GM12874 (cell line): Measurements from ENCODE around the gene MINDY4.

Experiments
- TF ChIP-seq, protein P1 (sequence below): IDR thresholded peaks from 2 replicates; pipeline ENCODE4 v1.5.1; 2011; ENCODE audit warnings: low read depth, mild to moderate bottlenecking, control low read depth, low read length, moderate library complexity; ENCODE audit not compliant: insufficient read depth

Gene MINDY4

DNA sequence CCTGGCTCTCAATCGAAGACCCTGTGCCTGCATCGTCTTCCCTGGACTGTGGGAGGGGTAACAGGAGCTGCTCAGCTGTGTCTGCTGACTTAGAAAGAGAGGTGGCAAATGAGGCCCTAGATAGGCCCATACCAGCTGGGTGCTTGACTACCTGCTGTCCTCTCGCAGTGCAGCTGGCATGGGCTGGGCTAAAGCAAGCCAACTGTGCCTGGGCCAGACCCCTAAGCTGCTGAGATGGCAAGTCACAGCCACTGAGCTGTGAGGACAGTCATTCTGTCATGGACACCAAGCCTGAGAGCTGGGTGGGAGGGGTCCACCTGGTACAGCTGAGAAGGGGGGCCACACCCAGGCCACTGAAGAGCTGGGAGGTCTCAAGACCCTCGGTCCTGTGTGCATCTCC, 94.6 kb downstream of the MINDY4 start:
- TF ChIP-seq, protein P1, sequence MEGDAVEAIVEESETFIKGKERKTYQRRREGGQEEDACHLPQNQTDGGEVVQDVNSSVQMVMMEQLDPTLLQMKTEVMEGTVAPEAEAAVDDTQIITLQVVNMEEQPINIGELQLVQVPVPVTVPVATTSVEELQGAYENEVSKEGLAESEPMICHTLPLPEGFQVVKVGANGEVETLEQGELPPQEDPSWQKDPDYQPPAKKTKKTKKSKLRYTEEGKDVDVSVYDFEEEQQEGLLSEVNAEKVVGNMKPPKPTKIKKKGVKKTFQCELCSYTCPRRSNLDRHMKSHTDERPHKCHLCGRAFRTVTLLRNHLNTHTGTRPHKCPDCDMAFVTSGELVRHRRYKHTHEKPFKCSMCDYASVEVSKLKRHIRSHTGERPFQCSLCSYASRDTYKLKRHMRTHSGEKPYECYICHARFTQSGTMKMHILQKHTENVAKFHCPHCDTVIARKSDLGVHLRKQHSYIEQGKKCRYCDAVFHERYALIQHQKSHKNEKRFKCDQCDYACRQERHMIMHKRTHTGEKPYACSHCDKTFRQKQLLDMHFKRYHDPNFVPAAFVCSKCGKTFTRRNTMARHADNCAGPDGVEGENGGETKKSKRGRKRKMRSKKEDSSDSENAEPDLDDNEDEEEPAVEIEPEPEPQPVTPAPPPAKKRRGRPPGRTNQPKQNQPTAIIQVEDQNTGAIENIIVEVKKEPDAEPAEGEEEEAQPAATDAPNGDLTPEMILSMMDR: no peak

DNA sequence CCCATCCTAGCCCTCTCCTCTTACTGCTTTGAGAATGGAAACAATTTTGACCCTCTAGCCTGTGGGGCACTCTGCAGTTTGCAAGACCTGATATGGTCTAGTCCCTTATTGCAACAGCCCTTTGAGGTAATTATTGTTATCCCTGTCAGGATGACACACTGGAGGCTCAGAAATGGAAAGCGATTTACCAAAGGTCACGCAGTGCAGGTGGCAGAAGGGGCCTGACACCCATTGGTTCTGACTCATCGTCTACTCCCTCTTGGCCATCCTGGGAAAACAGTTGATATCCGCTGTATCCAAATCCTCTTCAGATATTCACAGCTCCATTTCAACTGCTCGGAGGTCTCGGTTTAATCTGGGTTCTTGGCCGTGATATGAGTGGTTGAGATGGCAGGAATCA, 95.7 kb downstream of the MINDY4 start:
- TF ChIP-seq, protein P1: no peak

DNA sequence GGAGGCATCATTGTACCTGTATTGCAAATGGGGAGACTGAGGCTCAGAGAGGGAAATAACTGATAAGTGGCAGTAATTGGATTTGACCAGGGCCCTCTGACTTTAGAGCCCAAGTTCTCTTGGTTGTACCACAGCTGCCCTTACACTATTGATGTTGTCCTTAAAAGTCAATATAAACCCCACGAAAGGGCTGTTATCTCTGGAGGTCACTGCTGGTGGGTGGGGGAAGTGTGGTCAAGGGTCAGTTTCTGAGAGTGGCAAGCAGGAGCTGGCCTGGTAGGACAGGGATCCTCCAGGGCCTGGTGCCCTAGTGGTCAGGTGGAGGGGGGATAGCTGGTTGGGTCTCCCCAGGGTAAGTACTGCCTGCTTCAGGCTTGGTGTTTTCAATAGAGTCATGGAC, 96.3 kb downstream of the MINDY4 start:
- TF ChIP-seq, protein P1: no peak

DNA sequence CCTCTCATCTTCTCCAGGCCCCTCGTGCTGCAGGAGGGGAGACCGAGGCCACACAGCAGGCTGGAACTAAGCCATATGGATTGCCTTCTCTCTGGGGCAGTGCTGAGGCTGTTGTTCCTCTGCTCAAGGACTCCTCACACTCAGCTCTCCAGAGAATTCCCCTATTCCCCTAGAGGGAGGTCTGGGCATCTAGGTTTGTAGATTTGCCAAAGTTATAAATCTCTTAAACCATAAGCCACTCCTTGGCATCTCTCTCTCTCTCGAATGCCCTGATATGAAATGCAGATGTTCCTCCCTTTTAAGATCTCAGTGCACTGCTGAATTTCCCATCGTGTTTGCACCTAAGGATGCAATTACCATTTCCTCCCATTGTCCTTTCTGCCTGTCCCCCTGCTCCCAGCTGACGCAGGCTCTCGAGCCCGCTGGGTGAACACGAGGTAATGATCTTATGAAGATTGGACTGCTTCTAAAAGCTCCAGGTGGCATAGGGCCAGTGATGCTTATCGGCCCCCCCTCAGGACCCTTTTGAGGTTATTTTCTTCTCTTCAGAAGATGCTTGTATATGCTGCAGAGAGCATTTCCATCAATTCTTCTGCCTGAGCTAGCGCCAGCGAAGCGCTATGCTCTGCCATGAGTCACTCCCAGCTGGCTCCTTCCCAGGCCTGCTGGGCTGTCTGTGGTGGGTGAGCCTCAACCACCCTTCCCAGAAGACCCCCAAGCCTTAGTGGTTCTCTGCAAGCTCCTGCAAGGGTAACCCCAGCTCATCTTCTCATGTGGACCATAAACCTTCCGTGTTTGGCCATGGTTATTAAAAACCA, 98.8 kb downstream of the MINDY4 start:
- TF ChIP-seq, protein P1: no peak

DNA sequence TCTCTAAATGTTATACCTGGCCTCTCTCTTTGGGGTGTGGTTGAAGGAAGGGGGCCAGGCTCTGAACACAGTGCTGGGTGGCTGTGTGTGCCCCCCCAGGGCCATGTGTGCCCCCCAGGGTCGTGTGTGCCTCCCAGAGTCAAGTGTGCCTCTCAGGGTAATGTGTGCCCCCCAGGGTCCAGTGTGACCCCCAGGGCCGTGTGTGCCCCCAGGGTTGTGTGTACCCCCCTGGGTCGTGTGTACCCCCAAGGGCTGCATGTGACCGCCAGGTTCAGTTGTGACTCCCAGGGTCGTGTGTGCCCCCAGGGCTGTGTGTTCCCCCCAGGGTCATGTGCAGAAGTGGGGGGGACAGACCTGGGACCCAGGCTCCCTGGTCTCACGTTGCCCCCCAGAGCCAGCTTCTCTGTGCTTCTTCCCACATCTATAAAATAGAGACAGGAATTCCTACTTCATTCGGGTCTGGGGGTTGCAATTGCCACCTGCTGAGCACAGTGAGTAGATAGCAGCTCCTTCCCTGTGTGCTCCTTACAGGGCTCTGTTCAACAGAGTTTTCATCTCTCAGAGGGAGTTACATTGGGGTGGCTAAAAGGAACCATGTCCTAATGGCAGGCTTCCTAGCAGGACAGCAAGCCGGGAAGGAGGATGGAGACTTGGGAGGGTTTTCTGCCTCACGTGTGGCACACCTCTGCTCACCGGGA, 99.8 kb downstream of the MINDY4 start:
- TF ChIP-seq, protein P1: no peak

DNA sequence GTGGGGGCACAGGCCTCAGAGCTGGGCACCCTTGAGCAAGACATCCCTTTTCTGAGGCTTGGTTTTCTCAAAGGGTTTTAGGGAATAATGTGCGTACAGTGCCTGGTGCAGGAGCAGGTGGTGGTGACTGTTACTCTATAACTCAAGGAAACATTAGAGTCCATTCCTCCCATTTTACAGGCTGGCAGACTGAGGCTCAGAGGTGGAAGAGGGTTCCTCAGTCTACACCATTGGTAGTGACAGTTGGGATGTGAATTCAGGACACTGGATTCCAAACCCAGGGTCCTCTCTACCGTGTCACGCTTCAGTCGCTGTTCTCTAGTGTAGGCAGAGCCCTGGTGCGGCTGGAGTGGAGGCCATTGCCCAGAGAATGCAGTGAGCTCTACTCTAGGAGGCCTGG, 100.4 kb downstream of the MINDY4 start:
- TF ChIP-seq, protein P1: no peak

DNA sequence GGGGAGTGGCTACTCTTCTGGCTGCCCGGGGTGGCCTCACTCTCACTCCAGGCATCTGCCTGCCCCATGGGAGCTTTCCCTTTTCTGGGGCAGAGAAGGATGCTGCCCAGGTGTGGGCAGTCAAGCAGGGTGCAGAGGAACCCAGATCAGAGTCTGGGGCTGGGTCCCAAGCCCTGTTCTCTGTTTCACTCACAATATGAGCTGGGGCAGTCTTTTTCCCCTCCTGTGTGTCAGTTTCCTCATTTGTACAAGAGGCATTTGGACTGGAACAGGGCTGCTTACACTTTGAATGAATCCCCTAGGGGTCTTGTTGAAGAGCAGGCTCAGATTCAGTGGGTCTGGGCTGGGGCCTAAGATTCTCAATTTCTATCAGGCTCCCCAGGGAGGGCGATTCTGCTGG, 102.0 kb downstream of the MINDY4 start:
- TF ChIP-seq, protein P1: no peak
